Keratinocyte (primary cell): ENCODE measurements around the gene KCTD17.

Experiments
- CTCF ChIP-seq, 3 experiments: IDR thresholded peaks in 1 of 3; conservative IDR thresholded peaks in 1 of 3; optimal IDR thresholded peaks in 1 of 3; 2 replicates in 2 of 3; 3 replicates in 1 of 3; pipeline versions ENCODE3 to v1.5.1; 2011; ENCODE audit warnings: low read length in 3 of 3, mild to moderate bottlenecking in 3 of 3, moderate library complexity in 2 of 3, control low read depth in 1 of 3, inconsistent platforms in 1 of 3; ENCODE audit not compliant: insufficient read depth in 2 of 3; ENCODE audit errors: extremely low read depth in 1 of 3
- EZH2 ChIP-seq: IDR thresholded peaks from one replicate; pipeline ENCODE4 v1.6.1; 2012; ENCODE audit warnings: inconsistent platforms, mild to moderate bottlenecking, low read length, moderate library complexity

GRCh38 chr22:37028692-37029674 is 22.6 kb upstream of the KCTD17 start:
- TF ChIP-seq CTCF (optimal IDR thresholded peaks at IDR 0.05 in 1 of 3, IDR thresholded peaks at IDR 0.05 in 1 of 3, conservative IDR thresholded peaks at IDR 0.05 in 1 of 3; ENCODE audit: extremely low read depth in 1 of 3, insufficient read depth in 2 of 3, low read length in 3 of 3) (no peak), EZH2 (no peak)
